ENCODE data around the gene UVRAG. TPM values are rescaled to one million over a fixed set of nuclear protein-coding genes. Genes with fewer than 3 reads are reported as not detected.

The UVRAG gene
- total RNA-seq, 1 experiment from 2014 or later, result 29.5 TPM

GRCh38 chr11:75934851-75935250, 119.8 kb downstream of the UVRAG start:
- intact Hi-C loops (cut with micrococcal nuclease; ENCODE audit: unreplicated experiment) (no loop called here), in situ Hi-C loops (cut with HindIII; ENCODE audit: low pct_unique_long_range_greater_than_20kb, low sequenced_read_pairs) (no loop called here)
- no peak overlapping the region for H3K27ac ChIP-seq (ENCODE audit: low read length)
- H3K36me3 ChIP-seq (ENCODE audit: control insufficient read depth, insufficient read depth, low read length), result no peaks in the 10 kb centered on the region
- no peaks in the 10 kb centered on the region for H3K9me3 ChIP-seq (ENCODE audit: control insufficient read depth, insufficient read depth, low read depth, low read length)
- ATAC-seq (no peak), DNase-seq (ENCODE audit: low read depth, low spot score) (no peak)
- CTCF ChIA-PET, result no interaction called here
- POLR2A ChIA-PET, result no interaction called here
- H3K27me3 ChIP-seq (ENCODE audit: control insufficient read depth, insufficient read depth, low read length), result no peaks in the 10 kb centered on the region
- TF ChIP-seq, protein P1, sequence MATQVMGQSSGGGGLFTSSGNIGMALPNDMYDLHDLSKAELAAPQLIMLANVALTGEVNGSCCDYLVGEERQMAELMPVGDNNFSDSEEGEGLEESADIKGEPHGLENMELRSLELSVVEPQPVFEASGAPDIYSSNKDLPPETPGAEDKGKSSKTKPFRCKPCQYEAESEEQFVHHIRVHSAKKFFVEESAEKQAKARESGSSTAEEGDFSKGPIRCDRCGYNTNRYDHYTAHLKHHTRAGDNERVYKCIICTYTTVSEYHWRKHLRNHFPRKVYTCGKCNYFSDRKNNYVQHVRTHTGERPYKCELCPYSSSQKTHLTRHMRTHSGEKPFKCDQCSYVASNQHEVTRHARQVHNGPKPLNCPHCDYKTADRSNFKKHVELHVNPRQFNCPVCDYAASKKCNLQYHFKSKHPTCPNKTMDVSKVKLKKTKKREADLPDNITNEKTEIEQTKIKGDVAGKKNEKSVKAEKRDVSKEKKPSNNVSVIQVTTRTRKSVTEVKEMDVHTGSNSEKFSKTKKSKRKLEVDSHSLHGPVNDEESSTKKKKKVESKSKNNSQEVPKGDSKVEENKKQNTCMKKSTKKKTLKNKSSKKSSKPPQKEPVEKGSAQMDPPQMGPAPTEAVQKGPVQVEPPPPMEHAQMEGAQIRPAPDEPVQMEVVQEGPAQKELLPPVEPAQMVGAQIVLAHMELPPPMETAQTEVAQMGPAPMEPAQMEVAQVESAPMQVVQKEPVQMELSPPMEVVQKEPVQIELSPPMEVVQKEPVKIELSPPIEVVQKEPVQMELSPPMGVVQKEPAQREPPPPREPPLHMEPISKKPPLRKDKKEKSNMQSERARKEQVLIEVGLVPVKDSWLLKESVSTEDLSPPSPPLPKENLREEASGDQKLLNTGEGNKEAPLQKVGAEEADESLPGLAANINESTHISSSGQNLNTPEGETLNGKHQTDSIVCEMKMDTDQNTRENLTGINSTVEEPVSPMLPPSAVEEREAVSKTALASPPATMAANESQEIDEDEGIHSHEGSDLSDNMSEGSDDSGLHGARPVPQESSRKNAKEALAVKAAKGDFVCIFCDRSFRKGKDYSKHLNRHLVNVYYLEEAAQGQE (IDR thresholded peaks at IDR 0.05; ENCODE audit: insufficient read depth in 1 of 2, low read depth in 2 of 2, low read length in 1 of 2), result no peak
- TF ChIP-seq TCF7L2 (IDR thresholded peaks at IDR 0.05; ENCODE audit: low read depth, low read length), result no peak
- no peak for TF ChIP-seq CTCF (IDR thresholded peaks at IDR 0.05)
- no peak for TF ChIP-seq SIN3A (IDR thresholded peaks at IDR 0.05; ENCODE audit: borderline replicate concordance, insufficient read depth, low read depth, low read length)
- no peak for TF ChIP-seq POLR2AphosphoS5 (IDR thresholded peaks at IDR 0.05; ENCODE audit: low read depth, low read length)
- no peaks in the 10 kb centered on the region for H3K4me1 ChIP-seq (ENCODE audit: control insufficient read depth, insufficient read depth, low read length)
- H3K4me3 ChIP-seq (ENCODE audit: low read depth in 2 of 2, low read length in 2 of 2), result no peak overlapping the region
- BruUV-seq (replicated peaks), result no TSS peak

DNA sequence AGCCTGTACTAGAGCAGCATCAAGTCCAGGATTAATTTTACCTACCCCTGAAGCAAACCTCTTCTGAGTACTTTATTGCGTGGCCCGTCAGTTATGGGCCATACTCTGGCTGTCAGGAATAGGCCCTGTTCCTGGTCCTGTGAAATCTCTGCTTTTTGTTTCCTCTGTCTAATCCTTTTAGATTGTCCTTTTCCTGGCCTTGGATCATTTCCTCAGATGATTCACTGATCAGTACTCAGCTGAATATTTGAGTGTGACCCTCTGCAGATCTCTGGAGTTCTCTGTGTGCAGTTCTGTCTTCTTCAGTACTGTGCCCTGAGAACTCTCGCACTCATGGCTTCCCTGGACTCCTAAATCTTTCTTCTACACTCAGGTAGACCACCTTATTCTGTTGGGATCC, 123.5 kb downstream of the UVRAG start:
- ChIA-PET POLR2A (no interaction called here), CTCF (no interaction called here)
- H3K27me3 ChIP-seq (ENCODE audit: control insufficient read depth, insufficient read depth, low read length), result no peaks in the 10 kb centered on the region
- no peaks in the 10 kb centered on the region for H3K36me3 ChIP-seq (ENCODE audit: control insufficient read depth, insufficient read depth, low read length)
- in situ Hi-C loops (cut with HindIII; ENCODE audit: low pct_unique_long_range_greater_than_20kb, low sequenced_read_pairs), result no loop called here
- no TSS peak for BruUV-seq (replicated peaks)
- no peak overlapping the region for H3K4me3 ChIP-seq (ENCODE audit: low read depth in 2 of 2, low read length in 2 of 2)
- H3K4me1 ChIP-seq (ENCODE audit: control insufficient read depth, insufficient read depth, low read length), result no peaks in the 10 kb centered on the region
- intact Hi-C loops (cut with micrococcal nuclease; ENCODE audit: unreplicated experiment), result no loop called here
- TF ChIP-seq POLR2AphosphoS5 (IDR thresholded peaks at IDR 0.05; ENCODE audit: low read depth, low read length) (no peak), TCF7L2 (IDR thresholded peaks at IDR 0.05; ENCODE audit: low read depth, low read length) (no peak), CTCF (IDR thresholded peaks at IDR 0.05) (no peak), SIN3A (IDR thresholded peaks at IDR 0.05; ENCODE audit: borderline replicate concordance, insufficient read depth, low read depth, low read length) (no peak)
- no peaks in the 10 kb centered on the region for H3K9me3 ChIP-seq (ENCODE audit: control insufficient read depth, insufficient read depth, low read depth, low read length)
- no peak for ATAC-seq
- DNase-seq (ENCODE audit: low read depth, low spot score), result no peak
- H3K27ac ChIP-seq (ENCODE audit: low read length), result no peak overlapping the region

Data from Panc1 (cell line).